GM23248 (cell line): ENCODE results near the gene TUBB2A.

ENCODE experiments used
- EZH2 ChIP-seq: fragments of 200-600 bp; sonication (generic); IDR thresholded peaks from 2 replicates; pipeline ENCODE4 v1.6.1; 2018; ENCODE audit warnings: antibody characterized with exemption, mild to moderate bottlenecking; ENCODE audit not compliant: insufficient read depth, poor library complexity, severe bottlenecking
- EZH2phosphoT487 ChIP-seq: fragments of 200-600 bp; sonication (generic); IDR thresholded peaks from 2 replicates; pipeline ENCODE4 v1.6.1; 2018; ENCODE audit warnings: antibody characterized with exemption, moderate library complexity, mild to moderate bottlenecking, low read depth; ENCODE audit not compliant: insufficient read depth

DNA sequence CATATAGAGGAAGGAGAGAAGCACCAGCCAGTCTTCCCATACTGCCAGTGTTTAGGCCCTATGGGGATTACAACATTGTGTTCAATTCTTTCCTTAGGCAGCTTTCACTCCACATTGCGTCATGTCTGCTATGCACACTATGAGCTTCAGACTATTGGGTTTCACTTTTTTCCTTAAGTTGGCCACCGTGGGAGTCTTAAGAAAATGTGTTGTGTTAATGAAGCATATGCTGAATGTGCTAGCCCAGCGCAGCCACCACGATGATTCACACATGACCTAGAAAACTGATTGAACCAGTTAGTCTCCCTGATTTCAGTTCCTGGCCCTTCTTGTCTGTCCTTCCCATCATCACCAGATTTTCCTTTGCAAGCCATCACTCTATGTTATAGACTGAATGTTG is 48.6 kb upstream of the TUBB2A start:
- TF ChIP-seq EZH2phosphoT487 (no peak), EZH2 (no peak)
